HG02623 (cell line): ENCODE data around the gene FBN1.

ENCODE experiments used
- ATAC-seq: cut with Tn5 transposase; IDR thresholded peaks from one replicate; pipeline ENCODE4 v1.9.1; 2021; ENCODE audit warnings: moderate library complexity; ENCODE audit not compliant: unreplicated experiment

The FBN1 gene

DNA sequence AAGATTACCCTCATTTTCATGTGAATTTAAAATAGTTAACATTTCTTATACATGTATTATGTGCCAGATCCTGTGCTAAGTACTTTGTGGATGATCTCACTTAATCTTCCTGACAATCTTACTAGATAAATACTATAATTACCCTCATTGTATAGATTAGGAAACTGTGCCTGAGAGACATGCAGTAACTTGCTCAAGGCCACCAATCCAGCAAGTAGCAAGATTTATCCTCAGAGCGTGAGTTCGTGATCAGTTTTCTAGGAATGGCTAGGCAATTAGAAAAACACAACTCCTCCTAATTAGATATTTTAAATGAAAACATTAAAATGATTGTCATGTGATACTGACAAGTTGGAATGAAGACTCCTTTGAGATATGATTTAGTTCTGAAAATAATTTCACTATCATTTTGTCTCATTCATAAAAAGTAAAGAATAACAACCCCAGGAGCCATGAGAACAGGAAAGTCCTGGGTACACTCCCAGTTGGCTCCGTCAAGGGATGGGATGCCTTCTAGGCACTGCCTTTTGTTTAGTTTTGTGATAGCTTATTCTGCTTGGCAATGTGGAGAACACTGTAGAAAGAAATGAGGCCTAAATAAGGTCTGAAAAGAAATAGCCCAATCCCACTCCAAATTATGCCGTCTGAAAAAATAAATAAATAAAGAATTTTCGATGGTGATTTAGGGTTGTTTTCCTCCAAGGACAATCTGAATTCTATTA is 61.3 kb downstream of the FBN1 start:
- ATAC-seq = no peak

GRCh38 chr15:48582452-48583247 is 62.9 kb downstream of the FBN1 start:
- ATAC-seq = no peak

GRCh38 chr15:48581219-48581618 is 64.3 kb downstream of the FBN1 start:
- no peak for ATAC-seq

GRCh38 chr15:48580736-48581135 is 64.8 kb downstream of the FBN1 start:
- no peak for ATAC-seq

- ATAC-seq = no peak
Measured at GRCh38 chr15:48579945-48580671, 65.4 kb downstream of the FBN1 start.

GRCh38 chr15:48578965-48579364 is 66.5 kb downstream of the FBN1 start:
- ATAC-seq = no peak

DNA sequence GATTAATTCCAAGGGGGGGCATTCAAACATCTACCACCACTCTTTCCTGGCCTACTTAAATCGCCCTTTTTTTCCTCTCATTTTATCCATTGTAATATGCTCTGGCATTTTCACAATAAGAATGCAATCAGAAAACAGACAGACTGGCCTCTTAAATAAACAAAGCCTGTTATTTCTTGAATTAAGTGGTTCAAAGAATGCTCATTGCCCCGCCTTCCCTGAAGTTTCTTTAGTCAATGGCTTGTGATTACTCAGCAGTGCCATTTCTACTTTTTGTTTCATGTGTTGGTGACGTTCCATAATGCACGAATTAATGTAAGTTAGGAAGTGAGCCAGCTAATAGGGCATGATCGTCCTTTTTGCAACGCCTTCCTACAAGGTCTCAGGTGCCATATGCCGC is 68.0 kb downstream of the FBN1 start:
- no peak for ATAC-seq

- no peak for ATAC-seq
Measured at GRCh38 chr15:48574187-48574586, 71.3 kb downstream of the FBN1 start.

- ATAC-seq = no peak
Measured at GRCh38 chr15:48573780-48574179, 71.7 kb downstream of the FBN1 start.

DNA sequence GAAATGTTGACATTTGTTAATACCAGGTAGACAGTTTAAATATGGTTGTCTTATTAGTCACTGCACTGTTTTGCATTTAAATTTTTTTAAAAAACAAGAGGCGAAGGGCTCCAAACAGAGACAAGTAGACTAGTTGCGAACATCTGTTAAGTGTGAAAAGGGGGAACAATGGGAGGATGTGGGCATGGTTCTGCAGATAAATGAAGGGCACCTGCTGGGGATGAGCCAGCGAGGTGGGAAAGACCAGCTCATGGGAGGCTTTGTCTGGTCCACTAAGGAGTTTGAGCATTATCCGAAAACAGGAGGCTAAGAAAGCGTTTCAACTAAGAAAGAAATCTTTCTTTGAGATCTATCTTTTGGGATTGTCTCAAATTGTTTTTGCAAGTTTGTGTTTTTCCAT is 72.7 kb downstream of the FBN1 start:
- no peak for ATAC-seq

- no peak for ATAC-seq
Measured at GRCh38 chr15:48571510-48571909, 74.0 kb downstream of the FBN1 start.

- ATAC-seq = no peak
Measured at GRCh38 chr15:48570822-48571221, 74.7 kb downstream of the FBN1 start.

DNA sequence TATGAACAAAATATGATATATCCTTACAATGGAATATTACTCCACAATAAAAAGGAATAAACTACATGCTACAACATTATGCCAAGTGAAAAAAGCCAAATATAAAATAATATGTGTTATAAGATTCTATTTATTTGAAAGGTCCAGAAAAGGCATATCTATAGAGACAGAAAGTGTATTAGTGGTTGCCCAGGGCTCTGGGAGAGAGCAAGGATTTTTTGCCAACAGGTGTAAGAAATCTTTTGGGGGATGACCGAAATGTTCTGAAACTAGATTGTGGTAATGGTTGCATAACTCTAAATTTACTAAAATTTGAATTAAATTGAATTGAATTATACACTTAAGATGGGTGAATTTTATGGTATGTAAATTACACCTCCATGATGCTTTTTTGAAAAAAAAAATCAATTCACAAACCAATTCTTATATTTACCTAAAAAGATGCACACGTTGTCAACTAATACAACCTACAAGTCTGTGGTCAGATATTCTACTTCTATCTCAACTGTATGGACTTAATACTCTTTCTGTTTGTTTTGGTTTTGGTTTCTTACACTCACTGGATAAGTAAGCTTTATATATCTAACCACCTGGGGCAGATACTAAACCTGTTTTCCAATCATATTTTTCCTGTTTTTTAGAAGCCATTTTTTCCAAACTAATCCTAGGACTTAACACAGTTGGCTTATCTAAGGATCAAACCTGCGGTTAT is 75.8 kb downstream of the FBN1 start:
- ATAC-seq = no peak

GRCh38 chr15:48566668-48567067 is 78.8 kb downstream of the FBN1 start:
- no peak for ATAC-seq

- no peak for ATAC-seq
Measured at GRCh38 chr15:48565560-48566482, 79.7 kb downstream of the FBN1 start.

GRCh38 chr15:48564690-48565089 is 80.8 kb downstream of the FBN1 start:
- ATAC-seq = no peak

DNA sequence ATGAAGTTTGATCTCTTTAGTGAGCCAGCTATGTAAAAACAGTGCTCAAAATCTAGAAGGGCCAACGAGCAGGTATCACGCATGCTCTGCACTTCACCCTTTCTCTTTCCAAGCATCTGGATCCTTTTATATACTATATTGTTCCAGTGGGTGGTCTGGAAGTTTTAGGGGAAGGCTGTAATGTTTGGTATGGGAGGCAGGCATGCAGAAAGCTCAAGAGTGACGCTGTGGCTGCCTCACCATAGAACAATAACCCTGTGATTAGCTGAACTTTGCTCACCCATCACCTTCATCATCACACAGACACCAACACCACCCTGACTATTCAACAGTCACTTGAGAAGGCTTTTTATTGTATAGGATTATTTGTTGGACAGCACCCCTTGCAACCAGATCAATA is 81.6 kb downstream of the FBN1 start:
- ATAC-seq = no peak

- no peak for ATAC-seq
Measured at GRCh38 chr15:48560321-48561051, 85.0 kb downstream of the FBN1 start.

GRCh38 chr15:48559285-48559684 is 86.2 kb downstream of the FBN1 start:
- ATAC-seq = no peak
